Activated CD4-positive, CD25-positive, alpha-beta regulatory T cell treated with anti-CD3 and anti-CD28 coated beads, Interleukin-2, amount 50 U/mL, for 16 hours (primary cell): ENCODE measurements around the gene BMP10.

Experiments used
- DNase-seq: peaks from one replicate; pipeline ENCODE4 v3.0.0-alpha.2; 2020; ENCODE audit warnings: low read depth, low spot score

The BMP10 gene, protein sequence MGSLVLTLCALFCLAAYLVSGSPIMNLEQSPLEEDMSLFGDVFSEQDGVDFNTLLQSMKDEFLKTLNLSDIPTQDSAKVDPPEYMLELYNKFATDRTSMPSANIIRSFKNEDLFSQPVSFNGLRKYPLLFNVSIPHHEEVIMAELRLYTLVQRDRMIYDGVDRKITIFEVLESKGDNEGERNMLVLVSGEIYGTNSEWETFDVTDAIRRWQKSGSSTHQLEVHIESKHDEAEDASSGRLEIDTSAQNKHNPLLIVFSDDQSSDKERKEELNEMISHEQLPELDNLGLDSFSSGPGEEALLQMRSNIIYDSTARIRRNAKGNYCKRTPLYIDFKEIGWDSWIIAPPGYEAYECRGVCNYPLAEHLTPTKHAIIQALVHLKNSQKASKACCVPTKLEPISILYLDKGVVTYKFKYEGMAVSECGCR

DNA sequence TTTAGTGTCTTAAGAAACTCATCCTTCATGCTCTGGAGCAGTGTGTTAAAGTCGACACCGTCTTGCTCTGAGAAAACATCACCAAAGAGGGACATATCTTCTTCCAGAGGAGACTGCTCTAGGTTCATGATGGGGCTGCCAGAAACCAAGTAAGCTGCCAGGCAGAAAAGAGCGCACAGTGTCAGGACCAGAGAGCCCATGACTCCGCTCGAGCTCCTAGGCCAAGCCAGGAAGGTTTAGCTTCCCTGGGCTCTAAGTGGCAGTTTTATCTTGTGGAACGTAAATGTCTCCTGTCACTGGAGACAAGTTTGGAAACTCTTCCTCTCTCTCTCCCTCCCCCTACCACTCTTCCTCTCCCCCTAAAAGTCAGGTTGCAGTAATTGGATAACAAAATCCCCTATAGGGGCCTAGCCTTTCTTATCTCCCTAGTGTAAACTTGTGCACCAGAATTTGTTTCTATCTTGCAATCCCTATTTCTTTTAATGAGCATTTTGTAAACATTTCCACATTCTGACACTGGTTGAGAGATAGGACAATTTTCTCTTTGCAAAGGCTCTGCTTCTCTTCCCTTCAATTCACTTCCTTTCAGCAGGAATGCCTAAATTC is at the start of gene BMP10:
Gene BMP10 (minus strand): TSS at position 239 of the 606 bp plus-strand sequence. CDS start 39 bp downstream, at position 200.
- DNase-seq = no peak

DNA sequence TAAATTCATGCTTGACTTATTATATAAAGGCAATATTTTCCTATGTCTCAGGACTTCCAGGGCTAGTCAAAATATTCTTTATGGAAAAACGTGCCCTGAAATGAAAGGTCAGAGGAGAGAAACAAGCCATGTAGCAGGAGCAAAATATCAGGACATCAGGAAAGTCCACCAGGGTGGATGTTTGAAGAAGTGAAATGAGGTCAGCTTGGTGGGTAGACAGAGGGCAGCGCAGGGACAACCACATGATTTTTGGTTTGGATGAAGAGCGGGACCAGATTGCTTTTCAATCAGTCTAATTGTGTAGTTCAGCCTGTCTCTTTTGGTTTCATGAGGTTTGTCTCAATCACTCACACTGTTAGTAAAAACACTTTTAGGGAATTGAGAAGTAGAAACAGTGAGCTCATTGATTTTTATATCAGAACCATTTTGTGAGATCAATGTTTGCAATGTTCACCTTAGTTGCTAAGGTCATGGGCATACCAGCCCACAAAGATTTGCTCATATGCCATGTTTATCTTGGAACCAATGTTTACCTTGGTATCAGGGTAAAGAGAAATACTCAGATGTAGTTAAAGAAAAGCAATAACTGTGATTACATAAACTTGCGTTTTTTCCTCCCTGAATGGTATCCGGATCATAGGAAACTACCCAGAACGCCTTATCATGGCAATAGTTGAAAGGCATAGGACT is 49.4 kb upstream of the BMP10 start:
- no peak for DNase-seq

DNA sequence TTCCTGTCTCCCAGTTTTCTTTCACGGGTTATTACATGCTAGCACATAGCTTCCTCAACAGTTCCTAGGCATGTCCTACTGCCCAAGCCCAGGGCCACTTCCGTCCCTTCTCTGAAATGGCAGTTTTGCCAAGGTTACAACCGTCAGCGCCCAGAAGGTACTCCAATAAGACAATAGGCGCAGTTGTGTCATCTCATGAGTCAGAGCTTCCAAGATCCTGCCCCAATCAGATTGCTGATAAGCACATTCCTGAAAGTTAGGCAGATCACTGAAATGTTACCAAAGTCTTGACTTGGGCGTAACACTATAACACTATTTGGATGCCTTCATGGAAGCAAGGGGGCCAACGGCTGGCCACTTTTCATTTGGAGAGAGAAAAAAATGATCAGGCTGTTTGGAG is 47.3 kb upstream of the BMP10 start:
- DNase-seq = no peak

DNA sequence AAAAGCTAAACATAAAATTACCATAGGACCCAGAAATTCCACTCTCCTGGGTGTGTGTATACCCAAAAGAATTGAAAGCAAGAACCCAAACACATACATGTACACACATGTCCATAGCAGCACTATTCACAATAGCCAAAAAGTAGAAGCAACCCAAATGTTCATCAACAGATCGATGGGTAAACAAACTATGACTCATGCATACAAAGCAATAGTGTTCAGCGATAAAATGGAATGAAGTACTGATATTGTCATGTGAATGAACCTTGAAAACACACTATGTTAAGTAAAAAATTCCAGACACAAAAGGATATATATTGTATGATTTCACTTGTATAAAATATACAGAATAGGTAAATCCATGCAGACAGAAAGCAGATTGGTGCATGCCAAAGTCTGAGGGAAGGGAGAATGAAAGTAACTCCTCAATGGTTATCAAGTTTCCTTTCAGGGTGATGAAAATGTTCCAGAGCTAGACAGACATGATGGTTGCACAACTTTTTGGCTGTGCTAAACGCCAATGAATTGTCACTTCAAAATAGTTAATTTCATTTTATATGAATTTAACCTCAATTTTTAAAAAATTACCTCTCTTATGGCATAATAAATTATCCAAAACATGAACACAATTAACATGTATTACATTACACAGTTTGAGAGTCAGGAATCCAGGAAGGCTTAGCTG is 46.0 kb upstream of the BMP10 start:
- DNase-seq = no peak

DNA sequence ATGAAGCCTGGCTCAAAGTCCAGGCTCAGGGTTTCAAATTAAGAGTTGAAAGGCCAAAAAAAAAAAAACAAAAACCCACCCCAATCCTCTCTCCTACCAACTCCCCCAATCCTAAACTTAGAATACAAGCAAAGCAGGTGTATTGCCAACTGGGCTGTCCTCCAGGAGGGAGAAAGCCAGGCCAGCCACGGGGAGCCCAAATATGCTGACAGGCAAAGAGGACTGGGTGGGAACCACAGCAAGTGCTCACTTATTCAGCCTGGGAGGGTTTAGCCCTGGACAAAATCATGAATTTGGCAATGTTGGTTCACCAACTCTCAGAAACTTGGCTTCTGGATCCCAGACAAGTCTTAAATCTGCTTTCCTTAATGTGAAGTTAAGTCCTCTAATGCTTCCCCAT is 45.0 kb upstream of the BMP10 start:
- DNase-seq = no peak

DNA sequence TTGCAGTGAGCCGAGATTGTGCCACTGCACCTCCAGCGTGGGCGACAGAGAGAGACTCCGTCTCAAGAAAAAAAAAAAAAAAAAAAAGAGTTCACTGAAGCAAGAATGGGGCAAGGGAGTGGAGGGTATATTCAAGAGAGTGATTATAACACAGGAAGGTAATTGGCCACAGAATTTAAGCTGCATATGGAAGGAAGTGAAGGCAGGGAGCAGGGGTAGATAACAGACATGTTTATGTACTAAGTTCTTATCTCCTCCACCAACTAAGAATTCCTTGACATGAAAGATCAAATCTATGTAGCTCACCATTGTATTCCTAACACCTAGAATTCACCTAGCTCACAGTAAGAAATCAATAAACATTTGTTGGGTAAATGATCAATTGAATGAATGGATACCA is 44.2 kb upstream of the BMP10 start:
- no peak for DNase-seq

DNA sequence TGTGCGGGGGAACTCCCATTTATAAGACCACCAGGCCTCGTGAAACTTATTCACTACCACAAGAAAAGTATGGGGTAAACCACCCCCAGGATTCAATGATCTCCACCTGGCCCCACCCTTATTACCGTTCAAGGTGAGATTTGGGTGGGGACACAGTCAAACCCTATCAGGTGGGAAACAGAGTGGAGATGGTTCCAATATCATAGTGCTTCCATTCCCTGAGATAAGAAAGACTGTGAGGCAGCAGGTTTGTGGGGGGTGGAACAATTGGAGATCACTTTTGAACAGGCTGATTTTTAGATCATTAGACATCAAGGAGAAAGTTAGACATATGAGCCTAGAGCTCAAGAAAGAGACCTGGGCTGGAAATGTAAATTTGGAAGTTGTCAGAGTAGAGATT is 42.2 kb upstream of the BMP10 start:
- no peak for DNase-seq

DNA sequence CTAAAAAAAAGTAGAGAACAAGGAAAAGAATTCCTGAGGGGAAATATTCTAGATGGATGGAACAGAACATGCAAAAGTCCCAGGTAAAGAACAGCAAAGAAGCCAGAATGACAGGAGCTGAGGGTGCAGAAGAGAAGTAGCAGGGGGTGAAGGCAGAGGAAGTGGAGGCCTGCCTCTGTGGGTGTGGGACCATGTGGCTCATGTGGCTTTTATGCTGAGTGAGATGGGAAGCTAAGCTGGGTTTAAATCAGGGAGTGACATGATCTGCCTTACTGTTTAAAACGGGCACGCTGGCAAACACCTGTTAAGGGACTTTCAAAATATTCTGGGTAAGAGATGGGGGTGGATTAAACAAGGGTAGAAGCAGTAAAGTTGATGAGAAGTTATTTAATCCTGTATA is 41.5 kb upstream of the BMP10 start:
- no peak for DNase-seq

DNA sequence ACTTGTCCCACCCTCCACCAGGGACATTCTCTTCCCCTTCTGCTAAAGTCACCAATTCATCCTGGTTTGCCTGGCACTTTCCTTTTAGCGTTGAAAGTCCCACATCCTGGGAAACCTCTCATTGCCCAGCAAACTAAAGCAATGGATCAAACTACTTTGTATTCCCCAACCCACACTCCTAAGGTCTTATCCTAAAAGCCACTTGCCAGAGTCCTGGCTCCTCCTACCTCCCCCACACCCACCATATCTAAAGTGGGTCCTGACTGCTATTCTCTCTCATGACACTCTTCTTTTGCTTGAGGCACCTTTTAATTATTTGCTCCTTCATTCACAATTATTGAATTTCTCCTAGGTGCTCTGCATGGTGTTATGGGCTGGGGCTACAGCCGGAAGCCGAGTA is 40.9 kb upstream of the BMP10 start:
- DNase-seq = no peak

DNA sequence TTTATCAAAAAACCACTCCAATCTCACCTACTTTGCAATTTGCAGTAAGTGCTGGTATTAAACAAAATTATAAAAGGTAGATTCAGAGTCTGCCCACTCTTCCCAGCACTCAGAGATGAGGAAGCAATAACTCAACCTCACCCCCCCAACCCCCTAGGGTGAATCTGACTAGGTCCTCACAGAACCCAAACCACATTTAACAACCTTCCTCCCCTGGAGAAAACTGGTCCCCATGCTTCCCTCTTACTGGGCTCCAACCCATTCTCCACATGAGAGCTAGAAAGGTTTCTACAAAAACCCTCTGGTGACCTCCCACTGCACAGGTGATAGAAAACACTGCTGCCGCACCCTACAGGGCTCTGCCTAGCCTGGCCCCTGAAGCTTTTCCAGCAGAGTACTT is 40.5 kb upstream of the BMP10 start:
- DNase-seq = no peak

DNA sequence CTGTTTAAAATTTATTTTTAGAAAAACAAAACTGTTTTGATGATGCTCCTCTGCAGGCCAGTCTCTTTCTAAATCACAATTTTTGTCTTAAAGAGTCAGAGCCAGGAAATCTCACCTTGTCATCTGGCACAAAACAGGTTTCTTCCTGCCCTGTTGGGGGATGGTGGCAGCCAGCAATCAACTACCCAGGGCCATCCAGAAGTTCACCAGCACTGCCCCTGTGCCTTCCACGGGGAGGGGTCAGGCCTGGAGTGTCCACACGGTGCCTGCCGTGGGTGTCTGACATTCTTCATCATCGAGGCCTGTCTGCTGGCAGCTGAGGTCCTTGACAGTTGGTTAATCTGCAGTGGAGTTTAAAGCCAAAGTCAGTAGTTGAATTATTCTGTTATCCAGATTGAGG is 40.0 kb upstream of the BMP10 start:
- no peak for DNase-seq

DNA sequence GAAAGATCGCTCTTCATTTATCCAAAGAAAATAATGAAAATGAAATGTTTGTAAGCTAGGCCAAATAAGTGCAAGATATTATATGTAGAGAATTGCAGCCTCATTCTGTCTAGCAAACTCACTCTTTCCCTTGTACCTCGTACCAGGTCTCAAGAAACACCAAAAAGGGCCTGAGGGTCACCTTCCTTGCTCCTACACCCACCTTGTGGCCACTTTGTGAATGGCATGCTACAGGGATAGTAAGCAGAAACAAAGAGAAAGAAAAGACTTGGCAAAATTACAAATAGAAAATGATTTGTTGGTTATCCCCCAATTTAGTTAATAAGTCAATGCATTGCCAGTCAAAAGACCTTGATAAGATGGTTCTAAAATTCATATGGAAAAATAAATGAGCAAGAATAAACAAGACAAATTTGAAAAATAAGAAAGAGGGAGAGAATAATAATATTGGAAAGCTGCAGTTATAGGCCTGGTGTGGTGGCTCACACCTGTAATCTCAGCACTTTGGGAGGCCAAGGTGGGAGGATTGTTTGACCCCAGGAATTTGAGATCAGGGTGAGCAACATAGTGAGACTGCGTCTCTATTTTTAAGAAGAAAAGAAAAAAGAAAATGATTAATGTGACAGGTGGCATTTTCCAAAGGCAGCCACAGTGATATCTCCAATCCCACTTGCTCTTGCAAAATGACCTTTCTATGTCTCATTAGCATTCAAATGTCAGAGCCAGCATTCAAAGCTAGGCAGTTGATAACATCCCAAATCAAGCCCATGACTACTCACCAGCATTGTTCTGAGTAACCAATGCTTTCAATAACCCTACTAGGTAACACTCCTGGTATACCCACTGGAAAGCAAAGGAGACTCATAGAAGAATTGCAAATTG is 38.8 kb upstream of the BMP10 start:
- DNase-seq = peak; percentile 32

DNA sequence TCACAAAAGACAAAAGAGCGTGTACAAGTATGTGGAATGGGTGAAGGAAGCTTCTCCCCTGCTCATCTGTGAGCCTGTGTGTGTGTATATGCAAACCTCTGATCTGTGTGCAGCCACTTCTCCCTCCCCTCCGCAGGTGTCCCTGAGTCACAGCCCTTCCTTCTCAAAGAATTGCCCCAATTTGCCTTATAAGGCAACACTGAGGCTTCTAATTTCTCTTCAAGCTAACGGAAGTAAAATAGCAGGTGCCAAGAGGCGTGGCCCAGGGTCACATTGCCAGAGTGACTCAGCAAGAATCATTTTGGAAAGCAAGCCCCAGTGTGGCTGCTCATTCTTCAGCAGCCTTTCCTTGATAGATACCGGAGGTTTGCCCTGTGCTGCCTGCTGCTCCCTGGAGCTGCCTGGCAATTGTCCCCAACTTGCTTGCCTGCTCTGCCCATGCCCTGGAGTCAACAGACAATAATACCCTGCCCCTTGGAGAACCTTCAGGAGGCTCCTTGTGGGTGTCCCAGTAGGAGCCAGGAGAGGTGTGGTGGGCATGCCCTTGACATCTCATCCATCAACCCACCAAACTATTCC is 37.3 kb upstream of the BMP10 start:
- peak; percentile 76 for DNase-seq

DNA sequence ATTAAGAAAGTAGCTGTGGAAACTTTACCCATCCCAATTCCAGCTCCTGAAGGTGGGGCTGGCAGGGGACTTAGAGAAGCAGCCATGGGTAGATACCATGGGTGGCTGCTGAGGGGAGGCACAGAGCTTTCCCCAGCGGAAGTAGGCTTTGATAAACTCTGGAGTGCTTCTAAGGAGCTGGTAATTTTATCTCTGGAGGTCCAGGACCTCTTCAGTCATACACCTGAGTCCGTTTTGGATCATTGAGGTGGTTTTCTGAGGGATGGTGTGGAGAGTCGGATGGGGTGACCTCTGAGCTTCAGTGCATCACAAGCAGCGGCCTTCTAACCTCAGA is 36.7 kb upstream of the BMP10 start:
- DNase-seq = no peak

DNA sequence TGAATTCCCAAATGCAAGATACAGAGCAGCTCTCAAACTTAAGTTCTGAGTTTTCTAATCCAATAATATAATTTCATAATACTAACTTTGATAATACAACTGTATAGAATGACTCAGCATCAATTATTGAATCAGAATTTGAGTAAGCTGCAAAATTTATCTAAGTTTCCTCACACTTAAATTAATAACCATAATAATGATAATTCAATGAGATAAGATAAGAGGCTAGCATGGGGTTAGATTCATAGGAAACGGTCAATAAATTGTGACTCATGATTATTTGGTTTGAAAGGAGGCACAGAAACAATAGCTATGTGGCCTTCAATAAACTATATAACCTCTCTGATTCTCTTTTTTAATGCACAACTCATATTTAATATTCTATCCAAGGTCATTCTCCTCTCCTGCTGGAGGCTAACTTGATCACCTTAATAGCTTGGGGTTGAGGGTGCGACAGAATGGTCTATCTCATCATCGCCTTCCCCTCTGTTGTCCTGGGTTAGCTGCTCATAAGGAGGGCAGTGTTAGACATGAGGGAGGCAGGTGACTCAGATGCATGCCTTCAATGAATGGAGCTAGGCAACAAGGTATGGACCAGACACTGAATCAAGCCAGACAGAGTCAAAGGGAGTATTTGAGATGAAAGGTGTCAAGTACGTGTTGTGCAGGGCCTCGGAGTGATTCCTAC is 36.2 kb upstream of the BMP10 start:
- DNase-seq = no peak

DNA sequence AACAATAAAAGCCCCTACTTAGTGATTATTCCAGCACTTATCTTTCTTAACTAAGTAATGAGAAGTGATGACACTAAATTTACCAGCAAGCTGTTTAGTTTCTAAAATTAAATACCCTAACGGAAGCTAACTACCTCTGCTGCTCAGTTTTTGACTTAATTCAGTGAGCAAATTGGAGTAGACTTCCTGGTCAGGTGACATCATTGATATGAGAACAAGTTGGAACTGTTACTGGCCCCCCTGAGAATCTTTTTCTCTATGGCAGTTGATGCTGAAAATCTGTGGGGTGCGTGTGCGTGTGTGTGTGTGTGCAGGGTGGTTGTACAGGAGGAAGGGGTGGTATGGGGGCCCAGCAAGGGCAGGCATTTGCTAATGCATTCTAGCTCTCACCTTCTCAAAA is 35.5 kb upstream of the BMP10 start:
- DNase-seq = no peak

DNA sequence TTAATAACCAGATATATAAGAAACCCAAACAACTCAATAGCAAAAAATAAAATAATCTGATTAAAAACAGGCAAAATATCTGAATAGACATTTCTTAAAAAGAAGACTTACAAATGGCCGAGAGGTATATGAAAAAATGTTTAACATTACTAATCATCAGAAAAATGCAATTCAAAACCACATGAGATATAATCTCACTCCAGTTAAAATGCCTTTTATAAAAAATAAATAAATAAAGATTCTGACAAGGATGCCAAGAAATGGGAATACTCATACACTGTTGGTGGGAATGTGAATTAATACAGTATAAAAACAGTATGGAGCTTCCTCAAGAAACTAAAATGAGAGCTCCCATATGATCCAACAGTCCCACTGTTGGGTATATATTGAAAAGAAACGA is 33.9 kb upstream of the BMP10 start:
- no peak for DNase-seq

DNA sequence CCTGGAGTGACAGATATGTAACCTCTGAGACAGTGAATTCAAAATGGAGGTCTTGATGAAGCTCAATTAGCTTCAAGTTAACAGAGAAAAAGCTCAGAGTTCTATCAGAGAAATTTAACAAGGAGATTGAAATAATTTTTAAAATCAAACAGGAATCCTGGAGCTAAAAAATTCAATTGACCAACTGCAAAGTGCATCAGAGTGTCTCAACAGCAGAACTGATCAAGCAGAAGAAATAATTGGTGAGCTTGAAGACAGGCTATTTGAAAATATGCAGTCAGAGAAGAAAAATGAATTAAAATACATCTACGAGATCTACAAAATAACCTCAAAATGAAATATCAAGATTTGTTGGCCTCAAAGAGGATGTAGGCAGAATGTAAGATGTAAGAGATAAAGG is 30.4 kb upstream of the BMP10 start:
- no peak for DNase-seq

DNA sequence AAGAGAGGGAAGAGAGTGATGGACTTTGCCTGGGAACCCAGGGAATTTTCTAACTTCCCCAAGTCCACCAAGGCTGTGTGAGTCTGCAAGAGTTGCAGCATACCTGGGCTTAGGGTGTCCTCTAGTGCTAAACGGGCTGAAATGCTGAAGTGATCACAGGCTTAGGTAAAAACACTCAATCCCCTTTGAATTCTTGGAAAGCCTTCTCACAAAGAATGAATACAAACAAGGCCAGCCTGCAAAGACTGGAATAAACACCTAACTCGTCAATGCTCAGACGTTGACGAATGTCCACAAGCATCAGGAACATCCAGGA is 30.0 kb upstream of the BMP10 start:
- DNase-seq = no peak

DNA sequence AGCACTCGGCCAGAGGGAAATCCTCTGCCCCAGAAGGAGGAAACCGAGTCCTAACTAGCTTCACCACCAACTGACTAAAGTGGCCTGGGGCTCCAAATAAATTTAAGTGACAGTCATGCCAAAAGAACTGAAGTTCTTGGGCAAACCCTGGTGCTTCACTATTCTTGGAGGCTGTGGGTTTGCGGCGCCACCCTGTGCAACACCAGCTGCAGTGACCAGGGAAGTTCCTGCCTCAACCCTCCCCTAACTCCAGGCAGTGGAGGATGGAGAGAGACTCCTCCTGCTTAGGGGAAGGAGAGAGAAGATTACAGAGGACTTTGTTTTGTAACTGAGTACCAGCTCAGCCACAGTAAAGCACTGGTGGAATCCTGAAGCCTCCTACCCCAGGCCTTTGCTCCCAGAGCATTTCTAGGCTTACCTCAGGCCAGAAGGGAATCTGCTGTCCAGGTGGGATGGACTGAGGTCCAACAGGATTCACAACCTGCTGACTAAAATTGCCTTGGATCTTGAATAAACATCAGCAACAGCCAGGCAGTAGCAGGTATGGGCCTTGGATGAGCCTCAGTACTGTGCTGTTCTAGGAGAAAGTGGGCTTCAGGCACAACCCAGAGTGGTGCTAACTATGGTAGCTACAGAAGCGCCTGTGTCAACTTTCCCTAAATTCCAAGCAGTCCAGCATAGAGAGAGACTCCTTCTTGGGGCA is 29.4 kb upstream of the BMP10 start:
- no peak for DNase-seq
